Osteocyte (in vitro differentiated cells): ENCODE measurements around the gene PTPRK. TPM values are rescaled to one million over a fixed set of nuclear protein-coding genes. Genes with fewer than 3 reads are reported as not detected.

ENCODE experiments used
- DNase-seq: peaks from one replicate; pipeline ENCODE4 v3.0.0; 2021; ENCODE audit warnings: mixed read lengths; ENCODE audit not compliant: unreplicated experiment; ENCODE audit errors: extremely low spot score
- H3K27ac Mint-ChIP-seq: one replicate; pipeline ENCODE4 v1.8.0; 2021; ENCODE audit warnings: mild to moderate bottlenecking, mixed read lengths; ENCODE audit not compliant: unreplicated experiment
- H3K27me3 Mint-ChIP-seq: one replicate; pipeline ENCODE4 v1.8.0; 2021; ENCODE audit warnings: mixed read lengths; ENCODE audit not compliant: unreplicated experiment
- H3K36me3 Mint-ChIP-seq: one replicate; pipeline ENCODE4 v1.8.0; 2021; ENCODE audit warnings: mixed read lengths; ENCODE audit not compliant: unreplicated experiment
- H3K4me1 Mint-ChIP-seq: one replicate; pipeline ENCODE4 v1.8.0; 2021; ENCODE audit warnings: mixed read lengths; ENCODE audit not compliant: unreplicated experiment
- H3K4me3 Mint-ChIP-seq: one replicate; pipeline ENCODE4 v1.8.0; 2021; ENCODE audit warnings: mild to moderate bottlenecking, moderate library complexity, mixed read lengths; ENCODE audit not compliant: unreplicated experiment
- H3K9me3 Mint-ChIP-seq: one replicate; pipeline ENCODE4 v1.8.0; 2021; ENCODE audit warnings: mixed read lengths; ENCODE audit not compliant: unreplicated experiment
- total RNA-seq: library from RNA; stranded (reverse); gene quantifications from 2 replicates; pipeline ENCODE4 v1.2.1, GENCODE V29; 2021
- TF ChIP-seq, protein P1 (sequence below): fragments of 200-600 bp; sonication (generic); IDR thresholded peaks from 2 replicates; pipeline ENCODE4 v1.5.0; 2021; ENCODE audit warnings: antibody characterized with exemption, mild to moderate bottlenecking, moderate library complexity

The PTPRK gene
- total RNA-seq, 1 donor from 2014 or later = 130 TPM

DNA sequence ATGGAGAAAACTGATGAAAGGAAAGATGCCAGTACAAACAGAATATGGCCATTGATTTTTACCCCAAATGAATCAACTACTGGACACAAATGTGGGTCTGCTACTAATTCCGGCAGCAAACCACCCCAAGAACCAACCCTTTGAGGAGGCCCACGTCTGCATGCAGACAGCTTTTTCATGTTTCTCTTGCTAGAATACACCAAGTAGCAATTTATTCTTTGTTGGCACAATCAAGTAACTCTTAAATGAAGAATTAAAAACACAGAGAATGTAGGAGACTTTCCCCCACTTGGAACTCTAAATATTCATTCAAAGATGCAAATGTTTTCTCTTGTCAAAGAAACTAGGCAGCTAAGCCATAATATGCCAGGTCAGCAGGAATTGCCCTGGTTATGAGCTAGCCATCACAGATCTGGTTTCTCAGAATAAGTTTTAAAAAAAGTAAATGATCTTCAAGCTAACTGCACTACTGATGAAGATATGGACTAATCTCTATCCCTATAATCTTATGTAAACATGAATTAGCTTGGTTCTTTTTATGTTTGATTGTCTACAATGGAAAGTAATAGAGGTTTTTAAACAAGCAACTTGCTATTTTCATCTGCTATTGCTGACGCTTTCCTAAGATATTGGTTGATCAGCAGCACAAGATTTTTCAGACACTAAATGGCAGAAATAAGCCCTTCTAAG, 456.4 kb downstream of the PTPRK start:
- H3K27me3 Mint-ChIP-seq = no peaks in the 10 kb centered on the region
- peak overlapping the region; percentile 14 for H3K27ac Mint-ChIP-seq
- H3K4me3 Mint-ChIP-seq = no peak overlapping the region

DNA sequence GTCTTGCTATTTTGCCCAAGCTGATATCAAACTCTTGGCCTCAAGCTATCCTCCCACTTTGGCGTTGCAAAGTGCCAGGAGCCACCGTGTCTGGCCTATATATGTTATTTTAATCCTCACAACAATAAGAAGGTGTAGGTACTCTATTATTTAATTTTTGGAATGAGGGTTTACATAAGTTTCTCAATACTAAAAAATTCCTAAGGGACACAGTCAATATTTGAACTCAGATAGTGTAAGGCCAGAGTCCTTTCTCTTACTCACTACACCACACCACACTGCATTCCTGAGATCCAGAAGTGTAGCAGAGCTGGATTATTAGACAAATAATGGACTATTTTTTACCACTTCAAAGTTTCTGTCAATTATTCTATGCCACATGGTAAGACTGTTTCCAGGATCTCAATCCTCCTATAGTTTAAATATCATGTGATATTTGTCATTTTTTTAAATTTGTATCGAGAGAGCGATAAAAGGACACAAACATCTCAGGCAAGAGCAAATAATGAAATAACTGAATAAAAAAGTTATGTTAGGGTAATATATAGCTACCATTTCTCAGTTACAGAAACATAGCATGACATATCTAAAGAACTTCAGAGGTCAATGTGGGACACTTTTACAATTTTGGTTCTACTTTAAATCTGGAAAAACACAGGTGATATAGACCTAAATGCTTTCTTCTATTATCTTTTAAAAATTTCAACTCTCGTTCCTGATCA, 457.4 kb downstream of the PTPRK start:
- no peak for DNase-seq
- H3K9me3 Mint-ChIP-seq = no peaks in the 10 kb centered on the region

More for the DNA sequence above, 456.4 kb downstream of the PTPRK start:
- no peak for DNase-seq
- H3K9me3 Mint-ChIP-seq = no peaks in the 10 kb centered on the region
- H3K4me1 Mint-ChIP-seq = peaks cover 13% of the 10 kb centered on the region
- TF ChIP-seq, protein P1, sequence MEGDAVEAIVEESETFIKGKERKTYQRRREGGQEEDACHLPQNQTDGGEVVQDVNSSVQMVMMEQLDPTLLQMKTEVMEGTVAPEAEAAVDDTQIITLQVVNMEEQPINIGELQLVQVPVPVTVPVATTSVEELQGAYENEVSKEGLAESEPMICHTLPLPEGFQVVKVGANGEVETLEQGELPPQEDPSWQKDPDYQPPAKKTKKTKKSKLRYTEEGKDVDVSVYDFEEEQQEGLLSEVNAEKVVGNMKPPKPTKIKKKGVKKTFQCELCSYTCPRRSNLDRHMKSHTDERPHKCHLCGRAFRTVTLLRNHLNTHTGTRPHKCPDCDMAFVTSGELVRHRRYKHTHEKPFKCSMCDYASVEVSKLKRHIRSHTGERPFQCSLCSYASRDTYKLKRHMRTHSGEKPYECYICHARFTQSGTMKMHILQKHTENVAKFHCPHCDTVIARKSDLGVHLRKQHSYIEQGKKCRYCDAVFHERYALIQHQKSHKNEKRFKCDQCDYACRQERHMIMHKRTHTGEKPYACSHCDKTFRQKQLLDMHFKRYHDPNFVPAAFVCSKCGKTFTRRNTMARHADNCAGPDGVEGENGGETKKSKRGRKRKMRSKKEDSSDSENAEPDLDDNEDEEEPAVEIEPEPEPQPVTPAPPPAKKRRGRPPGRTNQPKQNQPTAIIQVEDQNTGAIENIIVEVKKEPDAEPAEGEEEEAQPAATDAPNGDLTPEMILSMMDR = no peak
- H3K36me3 Mint-ChIP-seq = peaks cover 35% of the 10 kb centered on the region

DNA sequence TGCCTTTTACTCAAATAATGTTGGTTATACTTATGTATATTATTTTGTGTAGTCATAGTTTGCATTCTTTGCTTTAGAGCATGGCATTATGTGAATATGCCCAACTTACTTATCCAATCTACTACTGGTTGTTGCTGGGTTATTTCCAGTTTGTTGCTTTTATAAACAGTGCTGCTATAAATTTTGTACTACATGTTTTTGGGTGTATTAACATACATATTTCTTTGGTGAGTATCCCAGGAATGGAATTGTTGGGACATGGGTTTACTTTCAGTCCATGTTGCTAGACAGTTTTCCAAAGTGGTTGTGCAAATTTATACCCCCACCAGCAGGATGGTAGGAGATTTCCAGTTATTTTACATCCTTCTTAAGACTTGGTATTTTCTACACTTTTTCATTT, 462.5 kb downstream of the PTPRK start:
- H3K4me1 Mint-ChIP-seq = peaks cover 5% of the 10 kb centered on the region
- no peak overlapping the region for H3K27ac Mint-ChIP-seq
- H3K9me3 Mint-ChIP-seq = no peaks in the 10 kb centered on the region
- no peaks in the 10 kb centered on the region for H3K27me3 Mint-ChIP-seq
- TF ChIP-seq, protein P1 = no peak
- no peak for DNase-seq
- H3K4me3 Mint-ChIP-seq = no peak overlapping the region
- H3K36me3 Mint-ChIP-seq = peaks cover 49% of the 10 kb centered on the region

More for the DNA sequence above, 457.4 kb downstream of the PTPRK start:
- Mint-ChIP-seq H3K27ac (no peak overlapping the region), H3K4me3 (no peak overlapping the region), H3K27me3 (no peaks in the 10 kb centered on the region), H3K36me3 (peaks cover 39% of the 10 kb centered on the region), H3K4me1 (peaks cover 12% of the 10 kb centered on the region)
- TF ChIP-seq, protein P1 = no peak

DNA sequence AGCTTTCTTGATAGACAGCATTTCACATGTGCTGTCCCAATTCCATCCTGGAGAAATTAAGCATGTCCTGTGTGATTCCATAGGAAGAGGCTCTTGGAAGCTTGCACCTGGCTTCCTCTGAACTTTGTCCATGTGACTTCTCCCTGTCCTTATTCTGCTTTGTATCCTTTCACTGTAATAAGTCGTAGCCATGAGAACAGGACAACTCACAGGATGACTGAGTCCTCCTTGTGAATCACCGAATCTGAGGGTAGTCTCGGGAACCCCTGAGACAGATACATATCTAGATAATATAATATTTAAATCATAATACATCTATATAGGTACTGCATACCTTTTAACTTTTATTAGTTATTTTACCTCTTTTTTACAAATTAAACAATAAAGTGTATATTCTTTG, 462.9 kb downstream of the PTPRK start:
- no peaks in the 10 kb centered on the region for H3K27me3 Mint-ChIP-seq
- peaks cover 51% of the 10 kb centered on the region for H3K36me3 Mint-ChIP-seq
- no peak overlapping the region for H3K27ac Mint-ChIP-seq

DNA sequence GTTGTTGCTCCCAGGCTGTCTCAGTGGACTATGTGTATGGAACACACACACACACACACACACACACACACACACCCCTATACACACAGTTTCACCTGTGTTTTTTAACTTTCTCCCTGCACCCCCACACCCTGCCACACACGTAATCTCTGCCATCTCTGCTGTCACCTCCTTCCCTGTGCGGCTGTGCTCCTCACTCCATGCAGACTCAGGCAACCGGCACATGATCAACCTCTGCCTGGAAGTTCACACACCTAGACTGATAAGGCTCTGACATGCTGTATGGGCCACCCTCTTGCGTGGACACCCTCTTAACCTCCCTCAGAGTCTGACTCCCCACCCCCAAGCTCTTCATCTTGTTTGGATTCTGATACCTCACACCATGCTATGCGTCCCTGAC, 467.3 kb downstream of the PTPRK start:
- no peaks in the 10 kb centered on the region for H3K27me3 Mint-ChIP-seq
- no peak overlapping the region for H3K27ac Mint-ChIP-seq
- peaks cover 42% of the 10 kb centered on the region for H3K36me3 Mint-ChIP-seq
- DNase-seq = no peak
- peaks cover 2% of the 10 kb centered on the region for H3K4me1 Mint-ChIP-seq
- no peak overlapping the region for H3K4me3 Mint-ChIP-seq
- H3K9me3 Mint-ChIP-seq = no peaks in the 10 kb centered on the region
- TF ChIP-seq, protein P1 = no peak

More for the DNA sequence above, 462.9 kb downstream of the PTPRK start:
- TF ChIP-seq, protein P1 = no peak
- Mint-ChIP-seq H3K4me3 (no peak overlapping the region), H3K4me1 (peaks cover 5% of the 10 kb centered on the region), H3K9me3 (no peaks in the 10 kb centered on the region)
- no peak for DNase-seq
